HG02981 (cell line): ENCODE results near the gene RAB3D.
"Not testable (repeated sequence)": the region's sequence is repeated elsewhere in the genome, so short reads cannot be mapped to it uniquely, and the experiment has no call there.

ENCODE experiments used
- ATAC-seq: cut with Tn5 transposase; IDR thresholded peaks from one replicate; pipeline ENCODE4 v1.9.1; 2021; ENCODE audit warnings: mild to moderate bottlenecking, moderate library complexity; ENCODE audit not compliant: unreplicated experiment

RAB3D gene

GRCh38 chr19:11339254-11340098 is at the start of gene RAB3D:
RAB3D (minus strand) TSS chr19:11339657; CDS start chr19:11337399, 2,258 bp downstream.
- peak; percentile 74 for ATAC-seq

- no peak for ATAC-seq
These were observed 47.9 kb upstream of the RAB3D start for GRCh38 chr19:11387162-11388034.

- ATAC-seq = no peak
These were observed 45.3 kb upstream of the RAB3D start for GRCh38 chr19:11384778-11385129.

- ATAC-seq = no peak
These were observed 44.2 kb upstream of the RAB3D start for GRCh38 chr19:11383706-11384048.

- no peak for ATAC-seq
These were observed 43.6 kb upstream of the RAB3D start for GRCh38 chr19:11382898-11383705.

GRCh38 chr19:11380653-11381537 is 41.4 kb upstream of the RAB3D start:
- ATAC-seq = peak; percentile 73

GRCh38 chr19:11379857-11380350 is 40.4 kb upstream of the RAB3D start:
- ATAC-seq = no peak

- ATAC-seq = not testable (repeated sequence)
These were observed 39.9 kb upstream of the RAB3D start for GRCh38 chr19:11379269-11379845.

- no peak for ATAC-seq
These were observed 39.1 kb upstream of the RAB3D start for GRCh38 chr19:11378319-11379189.

GRCh38 chr19:11377756-11378155 is 38.3 kb upstream of the RAB3D start:
- no peak for ATAC-seq

GRCh38 chr19:11377237-11377636 is 37.8 kb upstream of the RAB3D start:
- no peak for ATAC-seq

GRCh38 chr19:11375143-11375948 is 35.9 kb upstream of the RAB3D start:
- no peak for ATAC-seq

GRCh38 chr19:11374433-11375142 is 35.1 kb upstream of the RAB3D start, which contains the start of gene SWSAP1:
SWSAP1 (plus strand) TSS chr19:11374666; CDS start chr19:11374681, 15 bp downstream.
- peak; percentile 89 for ATAC-seq

- no peak for ATAC-seq
These were observed 34.5 kb upstream of the RAB3D start for GRCh38 chr19:11373885-11374432.

- ATAC-seq = no peak
These were observed 33.9 kb upstream of the RAB3D start for GRCh38 chr19:11373166-11373884.

GRCh38 chr19:11370744-11371143 is 31.3 kb upstream of the RAB3D start:
- ATAC-seq = no peak
